Gastroesophageal sphincter (tissue), 4 donors: ENCODE data around the gene PARP12. TPM values are rescaled to one million over a fixed set of nuclear protein-coding genes. Genes with fewer than 3 reads are reported as not detected.

ENCODE experiments used
- ATAC-seq: fragments of 150-250 bp; one replicate; pipeline ENCODE4 v1.9.1; 2016; ENCODE audit warnings: mild to moderate bottlenecking, moderate library complexity
- H3K27ac ChIP-seq, 4 donors: fragments of 200-600 bp; sonication (generic) in 3 of 4; 1 replicate in 3 of 4; 2 replicates in 1 of 4; pipeline ENCODE4 v1.5.1; 2016 to 2019
- H3K27me3 ChIP-seq: fragments of 200-600 bp; sonication (generic); one replicate; pipeline ENCODE4 v1.5.1; 2019
- H3K36me3 ChIP-seq, 2 donors: fragments of 200-600 bp; sonication (generic); one replicate each; pipeline ENCODE4 v1.5.1; 2019; ENCODE audit warnings: control low read depth in 1 of 2
- H3K4me1 ChIP-seq, 3 donors: fragments of 200-600 bp; sonication (generic); 1 replicate in 2 of 3; 2 replicates in 1 of 3; pipeline ENCODE4 v1.5.1; 2016 to 2019; ENCODE audit warnings: control low read depth in 2 of 3
- H3K4me3 ChIP-seq, 2 donors: fragments of 200-600 bp; sonication (generic); one replicate each; pipeline ENCODE4 v1.5.1; 2019; ENCODE audit warnings: mild to moderate bottlenecking in 1 of 2, moderate library complexity in 1 of 2
- H3K9me3 ChIP-seq, 3 donors: fragments of 200-600 bp; sonication (generic); one replicate each; pipeline ENCODE4 v1.5.1; 2017 to 2019; ENCODE audit warnings: control low read depth in 2 of 3
- CTCF ChIP-seq, 4 experiments: fragments of 200-600 bp in 2 of 4; fragments of 450-650 bp in 2 of 4; sonication (generic) in 1 of 4; IDR thresholded peaks; one replicate each; pipeline ENCODE4 v1.5.1; 2017 to 2019; ENCODE audit warnings: antibody characterized with exemption in 4 of 4, mild to moderate bottlenecking in 2 of 4, moderate library complexity in 2 of 4
- EP300 ChIP-seq: sonication (generic); formaldehyde crosslinking; IDR thresholded peaks from one replicate; pipeline ENCODE4 v1.6.1; 2017; ENCODE audit warnings: antibody characterized with exemption, mild to moderate bottlenecking
- POLR2A ChIP-seq, 2 donors: fragments of 450-650 bp; IDR thresholded peaks; one replicate each; pipeline ENCODE4 v1.6.1; 2017; ENCODE audit warnings: antibody characterized with exemption in 2 of 2, mild to moderate bottlenecking in 2 of 2, moderate library complexity in 1 of 2
- POLR2AphosphoS5 ChIP-seq: sonication (generic); formaldehyde crosslinking; IDR thresholded peaks from one replicate; pipeline ENCODE4 v1.6.1; 2017; ENCODE audit warnings: antibody characterized with exemption
- WGBS, 2 donors: methylation state at CpG; one replicate each; pipeline ENCODE4 v1.1.5; 2018; ENCODE audit warnings: low coverage in 1 of 2; 5-methylcytosine and 5-hydroxymethylcytosine counted together
- total RNA-seq, 4 donors: library from RNA; depleted of rRNA; stranded (reverse); fragments of >200 nt; gene quantifications; one replicate each; pipeline ENCODE4 v1.1.0, GENCODE V29; 2016

The PARP12 gene
- total RNA-seq, 4 donors from 2014 or later = 11.9 to 35.6 (median 18.1) TPM

DNA sequence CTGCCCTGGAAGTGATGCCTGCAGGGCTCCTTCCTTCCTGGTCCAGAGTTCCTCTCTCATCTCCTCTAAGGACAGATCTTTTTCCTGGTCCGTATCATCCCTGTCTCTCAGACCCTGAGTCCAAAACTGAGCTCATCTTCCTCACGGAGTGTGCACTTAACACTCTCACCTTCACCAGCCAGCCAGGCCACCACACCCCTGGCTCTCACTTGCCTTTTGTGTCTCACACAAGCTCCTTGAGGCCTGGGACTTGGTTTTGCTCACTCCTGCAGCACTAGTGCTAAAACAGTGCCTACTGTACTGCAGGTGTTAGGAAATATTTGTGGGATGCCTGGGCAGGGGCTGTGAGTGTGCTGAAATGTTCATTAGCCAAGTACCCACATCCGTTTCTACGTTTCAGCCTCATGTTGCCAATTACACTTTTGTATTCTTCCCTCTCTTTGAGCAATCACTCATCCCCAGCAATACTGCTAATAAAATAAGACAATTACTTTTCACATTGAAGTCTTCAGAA lies 21.4 kb upstream of the PARP12 start:
- 87 to 90% methylated on average over 3 to 4 of the region's 4 CpGs for WGBS, 2 donors
- Histone ChIP-seq H3K4me3 (no peak overlapping the region), H3K27me3 (no peaks in the 10 kb centered on the region), H3K36me3 (peaks cover 0 to 8% of the 10 kb centered on the region in 2 donors), H3K27ac (no peak overlapping the region), H3K4me1 (no peaks in the 10 kb centered on the region), H3K9me3 (no peaks in the 10 kb centered on the region)
- ATAC-seq = no peak
- TF ChIP-seq EP300 = no peak

DNA sequence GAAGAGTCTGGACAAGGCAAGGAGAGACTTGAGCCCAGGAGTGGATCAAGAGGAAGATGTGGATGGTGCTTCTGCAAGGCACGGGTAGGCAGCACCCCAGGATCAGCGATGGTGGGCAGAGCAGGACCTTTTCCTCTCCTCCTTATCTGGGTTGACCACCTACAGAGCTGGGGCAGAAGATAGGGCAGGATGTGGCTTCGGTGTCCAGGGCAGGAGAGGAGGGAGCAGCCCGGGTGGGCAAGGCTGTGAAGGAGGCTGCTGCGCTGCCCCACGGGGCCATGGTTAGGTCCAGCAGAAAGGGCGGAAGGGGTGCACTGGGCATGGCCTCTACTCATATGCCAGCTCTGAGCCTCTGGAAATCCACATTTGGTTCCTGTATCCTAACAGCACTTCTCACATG lies 20.0 kb upstream of the PARP12 start:
- peaks cover 3% of the 10 kb centered on the region for H3K27me3 ChIP-seq
- H3K4me3 ChIP-seq = no peak overlapping the region
- WGBS, 2 donors = 82 to 96% methylated on average over 5 to 7 of the region's 7 CpGs
- no peaks in the 10 kb centered on the region for H3K4me1 ChIP-seq
- no peak overlapping the region for H3K27ac ChIP-seq
- TF ChIP-seq EP300 (no peak), POLR2A (IDR thresholded peaks at IDR 0.05) (no peak), CTCF (IDR thresholded peaks at IDR 0.05) (no peak), POLR2AphosphoS5 (no peak)
- H3K36me3 ChIP-seq = peaks cover 0 to 8% of the 10 kb centered on the region in 2 donors
- H3K9me3 ChIP-seq = no peaks in the 10 kb centered on the region
- ATAC-seq = no peak

DNA sequence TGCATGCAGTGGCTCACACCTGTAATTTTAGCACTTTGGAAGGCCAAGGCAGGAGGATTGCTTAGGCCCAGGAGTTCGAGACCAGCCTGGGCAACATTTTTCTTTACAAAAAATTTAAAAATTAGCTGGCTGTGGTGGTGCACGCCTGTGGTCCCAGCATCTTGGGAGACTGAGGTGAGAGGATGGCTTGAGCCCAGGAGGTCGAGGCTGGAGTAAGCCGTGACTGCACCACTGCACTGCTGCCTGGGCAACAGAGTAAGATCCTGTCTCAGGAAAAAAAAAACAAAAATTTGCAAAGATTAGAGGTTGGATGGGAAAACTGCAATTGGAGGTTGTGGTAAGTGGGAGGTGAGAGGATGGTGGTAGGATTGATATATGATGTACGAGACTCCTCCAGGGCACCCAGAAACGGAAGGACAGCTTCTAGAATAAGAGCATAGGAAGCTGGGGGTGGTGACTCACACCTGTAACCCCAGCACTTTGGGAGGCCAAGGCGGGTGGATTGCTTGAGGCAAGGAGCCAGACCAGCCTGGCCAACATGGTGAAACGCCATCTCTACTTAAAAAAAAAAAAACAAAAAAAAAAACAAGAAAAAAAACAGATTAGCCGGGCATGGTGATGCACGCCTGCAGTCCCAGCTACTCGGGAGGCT lies 19.1 kb upstream of the PARP12 start:
- Histone ChIP-seq H3K4me3 (no peak overlapping the region), H3K27ac (no peak overlapping the region), H3K36me3 (peaks cover 0 to 4% of the 10 kb centered on the region in 2 donors), H3K9me3 (no peaks in the 10 kb centered on the region), H3K4me1 (no peaks in the 10 kb centered on the region), H3K27me3 (peaks cover 3% of the 10 kb centered on the region)
- no peak for ATAC-seq
- 81 to 94% methylated on average over 5 to 9 of the region's 11 CpGs for WGBS, 2 donors
- TF ChIP-seq EP300 = no peak
- no peak for TF ChIP-seq CTCF (IDR thresholded peaks at IDR 0.05)
- no peak for TF ChIP-seq POLR2A (IDR thresholded peaks at IDR 0.05)

DNA sequence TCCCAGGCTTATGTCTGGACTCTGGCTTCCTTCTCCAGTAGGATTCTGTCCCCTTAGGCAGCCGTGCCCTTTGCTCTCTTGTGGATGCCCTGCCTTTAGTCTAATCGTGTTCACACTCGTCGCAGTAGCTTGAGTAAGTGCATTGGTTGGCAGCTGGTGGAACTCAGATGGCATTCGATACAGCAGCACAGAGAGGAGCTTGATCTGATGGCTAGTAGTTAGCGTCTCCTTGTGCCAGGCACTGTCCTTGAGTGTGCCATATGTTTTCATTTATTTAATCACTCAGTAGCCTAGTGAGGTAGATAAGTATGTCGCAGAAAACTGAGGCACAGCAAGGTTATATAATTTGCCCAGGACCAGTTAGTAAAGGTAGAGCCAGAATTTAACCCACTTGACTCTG lies 18.2 kb upstream of the PARP12 start:
- WGBS, 2 donors = 69 to 80% methylated on average over 4 to 7 of the region's 7 CpGs
- no peaks in the 10 kb centered on the region for H3K9me3 ChIP-seq

DNA sequence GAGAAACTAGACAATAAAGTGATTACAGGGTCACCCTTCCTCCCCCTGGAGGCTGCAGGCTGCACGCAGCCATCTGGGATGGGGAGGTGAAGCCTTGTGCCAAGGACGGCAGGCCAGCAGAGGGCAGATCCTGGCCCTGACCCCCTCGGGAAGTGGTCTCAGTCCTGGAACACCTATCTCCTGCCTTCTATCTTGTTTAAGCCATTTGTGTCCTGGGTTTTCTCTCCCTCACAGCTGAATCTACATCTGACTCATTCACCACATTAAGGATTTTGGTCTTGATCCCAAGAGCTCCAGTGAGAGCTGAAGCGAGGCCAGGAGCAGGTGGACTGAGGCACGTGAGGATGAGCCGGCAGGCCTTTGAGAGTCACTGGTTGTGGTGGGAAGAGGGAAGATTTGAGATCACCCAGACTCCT lies 16.4 kb upstream of the PARP12 start:
- TF ChIP-seq POLR2A (IDR thresholded peaks at IDR 0.05) (no peak), EP300 (no peak), POLR2AphosphoS5 (no peak), CTCF (IDR thresholded peaks at IDR 0.05) (no peak)
- ATAC-seq = no peak

More for the DNA sequence above, 18.2 kb upstream of the PARP12 start:
- Histone ChIP-seq H3K4me1 (no peaks in the 10 kb centered on the region), H3K27me3 (peaks cover 13% of the 10 kb centered on the region), H3K27ac (no peak overlapping the region), H3K4me3 (no peak overlapping the region), H3K36me3 (no peaks in the 10 kb centered on the region)
- TF ChIP-seq POLR2A (IDR thresholded peaks at IDR 0.05) (no peak), EP300 (no peak), CTCF (IDR thresholded peaks at IDR 0.05) (no peak), POLR2AphosphoS5 (no peak)
- no peak for ATAC-seq

More for the DNA sequence above, 16.4 kb upstream of the PARP12 start:
- no peak overlapping the region for H3K4me3 ChIP-seq
- H3K9me3 ChIP-seq = no peaks in the 10 kb centered on the region
- H3K36me3 ChIP-seq = no peaks in the 10 kb centered on the region
- no peaks in the 10 kb centered on the region for H3K4me1 ChIP-seq
- H3K27me3 ChIP-seq = peaks cover 16% of the 10 kb centered on the region
- 25 to 32% methylated on average over 2 to 5 of the region's 6 CpGs for WGBS, 2 donors
- H3K27ac ChIP-seq = no peak overlapping the region
